IPS-18a (cell line): ENCODE results near the gene HOXC13.

ENCODE experiments used
- H3K27ac ChIP-seq: one replicate; pipeline ENCODE4 v1.5.1; 2013; ENCODE audit warnings: low read length
- H3K27me3 ChIP-seq: one replicate; pipeline ENCODE4 v1.6.1; 2013; ENCODE audit warnings: mild to moderate bottlenecking, low read length; ENCODE audit not compliant: control insufficient read depth, insufficient read depth
- H3K36me3 ChIP-seq: one replicate; pipeline ENCODE4 v1.6.1; 2013; ENCODE audit warnings: low read depth, low read length; ENCODE audit not compliant: control insufficient read depth
- H3K4me1 ChIP-seq: one replicate; pipeline ENCODE4 v1.6.1; 2013; ENCODE audit warnings: low read depth, low read length; ENCODE audit not compliant: control insufficient read depth
- H3K4me3 ChIP-seq: one replicate; pipeline ENCODE4 v1.5.1; 2013; ENCODE audit warnings: low read length
- H3K9ac ChIP-seq: one replicate; pipeline ENCODE4 v1.6.1; 2013; ENCODE audit warnings: mild to moderate bottlenecking, low read length, moderate library complexity
- H3K9me3 ChIP-seq: one replicate; pipeline ENCODE4 v1.6.1; 2013; ENCODE audit warnings: low read depth, low read length; ENCODE audit not compliant: control insufficient read depth

HOXC13 gene

DNA sequence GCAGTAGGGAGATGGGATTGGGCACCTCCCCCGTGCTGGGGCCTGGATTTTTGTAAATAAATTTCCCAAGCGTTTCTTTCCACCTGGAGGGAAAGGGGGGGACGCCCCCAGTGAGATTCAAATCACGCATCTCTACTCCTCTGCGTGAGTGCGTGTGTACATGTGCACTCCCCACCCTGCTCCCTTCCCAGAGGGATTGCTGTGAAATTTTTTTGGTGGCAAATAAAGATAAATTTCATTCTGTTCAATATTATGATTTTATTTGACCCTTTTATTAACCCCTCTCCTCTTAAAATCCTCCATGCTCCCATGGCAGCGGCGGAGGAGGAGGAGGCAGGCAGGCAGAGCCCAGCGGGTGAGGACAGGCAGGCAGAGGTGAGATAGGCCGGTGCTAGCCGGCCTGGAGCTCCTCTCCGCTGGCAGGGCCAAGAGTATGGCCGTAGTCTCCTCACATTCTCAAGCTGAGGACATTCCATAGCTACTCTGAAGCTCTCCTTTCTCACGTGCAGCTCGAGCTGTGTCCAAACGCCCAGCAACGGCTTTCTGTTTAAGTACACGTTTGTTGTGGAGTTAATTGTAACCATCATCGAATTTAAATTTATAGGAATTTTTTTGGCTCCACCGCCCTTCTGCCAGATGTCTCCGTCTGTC is 37.7 kb downstream of the HOXC13 start:
- peaks cover 7% of the 10 kb centered on the region for H3K4me1 ChIP-seq
- H3K9ac ChIP-seq = no peak overlapping the region
- peaks cover 100% of the 10 kb centered on the region for H3K27me3 ChIP-seq
- no peaks in the 10 kb centered on the region for H3K36me3 ChIP-seq
- no peak overlapping the region for H3K27ac ChIP-seq
- H3K4me3 ChIP-seq = no peak overlapping the region
- H3K9me3 ChIP-seq = no peaks in the 10 kb centered on the region

DNA sequence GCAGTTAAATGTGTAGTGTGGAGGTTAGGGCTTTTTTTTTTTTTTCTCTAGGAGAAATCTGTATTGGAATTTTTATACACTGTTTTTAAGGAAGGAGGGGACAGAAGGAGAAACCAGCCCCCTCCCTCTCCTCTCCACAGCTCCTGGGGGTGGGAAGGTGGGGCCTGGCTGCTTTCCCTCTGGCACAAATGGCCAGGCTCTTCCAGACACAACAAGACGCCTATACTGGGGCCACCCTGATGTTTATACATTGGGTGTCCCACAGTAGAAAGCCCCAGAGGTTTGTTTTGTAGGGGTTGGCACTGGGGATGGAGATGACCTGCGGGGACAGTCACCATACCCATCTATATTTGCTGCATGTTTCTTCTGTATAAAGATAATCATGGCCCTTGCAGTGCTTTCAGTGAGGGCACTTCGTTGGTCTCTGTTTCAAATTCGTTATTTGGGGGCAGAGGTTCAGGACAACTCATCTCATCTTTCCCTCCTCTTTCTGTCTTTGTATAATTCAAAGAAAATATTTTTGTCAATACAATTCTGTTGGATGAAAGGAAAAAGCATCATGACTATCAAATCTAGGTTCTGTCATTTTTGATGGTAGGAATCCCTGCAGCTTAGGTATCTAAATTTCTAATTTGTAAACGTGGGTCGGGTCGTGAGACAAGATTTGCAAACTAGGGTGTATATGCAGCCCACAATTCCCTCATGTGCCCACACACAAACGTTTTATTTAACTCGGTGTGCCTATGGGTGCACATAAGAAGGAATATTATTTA is 38.4 kb downstream of the HOXC13 start:
- Histone ChIP-seq H3K9ac (no peak overlapping the region), H3K4me3 (no peak overlapping the region), H3K9me3 (no peaks in the 10 kb centered on the region), H3K36me3 (no peaks in the 10 kb centered on the region), H3K27ac (no peak overlapping the region), H3K27me3 (peaks cover 100% of the 10 kb centered on the region), H3K4me1 (peaks cover 7% of the 10 kb centered on the region)

- no peaks in the 10 kb centered on the region for H3K9me3 ChIP-seq
- H3K9ac ChIP-seq = no peak overlapping the region
- no peaks in the 10 kb centered on the region for H3K36me3 ChIP-seq
- no peak overlapping the region for H3K27ac ChIP-seq
- H3K27me3 ChIP-seq = peaks cover 100% of the 10 kb centered on the region
- peaks cover 6% of the 10 kb centered on the region for H3K4me1 ChIP-seq
- no peak overlapping the region for H3K4me3 ChIP-seq
Observed at GRCh38 chr12:53977596-53978445, 39.2 kb downstream of the HOXC13 start.

- Histone ChIP-seq H3K9ac (no peak overlapping the region), H3K27me3 (peaks cover 100% of the 10 kb centered on the region), H3K27ac (no peak overlapping the region)
Observed at GRCh38 chr12:53978477-53979356, 40.1 kb downstream of the HOXC13 start.

GRCh38 chr12:53980104-53980801 is 41.6 kb downstream of the HOXC13 start:
- H3K9me3 ChIP-seq = no peaks in the 10 kb centered on the region
- H3K9ac ChIP-seq = no peak overlapping the region
- H3K4me3 ChIP-seq = no peak overlapping the region
- H3K4me1 ChIP-seq = peaks cover 3% of the 10 kb centered on the region
- H3K27ac ChIP-seq = no peak overlapping the region
- no peaks in the 10 kb centered on the region for H3K36me3 ChIP-seq
- H3K27me3 ChIP-seq = peaks cover 100% of the 10 kb centered on the region

More at GRCh38 chr12:53978477-53979356, 40.1 kb downstream of the HOXC13 start:
- Histone ChIP-seq H3K4me3 (no peak overlapping the region), H3K4me1 (peaks cover 3% of the 10 kb centered on the region), H3K9me3 (no peaks in the 10 kb centered on the region), H3K36me3 (no peaks in the 10 kb centered on the region)

DNA sequence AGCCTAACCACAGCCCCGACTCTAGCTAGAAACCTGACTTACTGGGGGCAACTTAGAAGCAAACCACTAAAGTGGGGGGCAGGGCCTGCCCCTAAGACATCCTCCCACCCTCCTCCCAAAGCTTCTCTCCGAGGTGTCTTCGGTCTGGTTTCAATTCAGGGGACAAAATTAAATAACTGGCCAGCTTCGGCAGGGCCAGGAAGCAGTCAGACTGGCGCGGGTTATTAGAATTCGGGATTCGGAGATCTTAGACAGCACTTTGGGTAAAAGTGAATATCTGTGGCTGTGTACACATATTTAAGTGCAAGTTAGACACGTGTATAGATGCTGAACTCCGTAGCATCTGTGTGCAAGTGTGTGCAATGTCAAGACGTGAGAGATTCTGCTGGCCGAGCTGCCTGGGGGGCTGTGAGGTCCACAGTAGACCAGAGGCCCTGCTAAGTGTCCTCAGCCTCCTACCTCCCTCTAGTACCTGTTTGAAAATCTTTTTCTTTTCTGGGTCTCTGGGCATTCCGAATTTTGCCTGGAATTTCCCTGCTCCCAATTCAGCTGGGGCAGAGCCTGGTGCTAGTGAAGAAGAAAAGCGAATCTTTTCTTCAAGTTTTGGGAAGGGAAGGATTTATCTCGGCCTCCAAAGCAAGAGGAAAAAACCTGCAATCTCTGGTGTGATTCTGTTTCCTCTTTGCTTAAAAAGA is 42.3 kb downstream of the HOXC13 start:
- no peaks in the 10 kb centered on the region for H3K9me3 ChIP-seq
- no peaks in the 10 kb centered on the region for H3K36me3 ChIP-seq
- H3K4me1 ChIP-seq = no peaks in the 10 kb centered on the region
- no peak overlapping the region for H3K9ac ChIP-seq
- no peak overlapping the region for H3K4me3 ChIP-seq
- no peak overlapping the region for H3K27ac ChIP-seq
- H3K27me3 ChIP-seq = peaks cover 100% of the 10 kb centered on the region

GRCh38 chr12:53981634-53982565 is 43.3 kb downstream of the HOXC13 start:
- Histone ChIP-seq H3K9me3 (no peaks in the 10 kb centered on the region), H3K9ac (no peak overlapping the region), H3K27ac (no peak overlapping the region), H3K27me3 (peaks cover 100% of the 10 kb centered on the region), H3K4me3 (no peak overlapping the region), H3K4me1 (no peaks in the 10 kb centered on the region), H3K36me3 (no peaks in the 10 kb centered on the region)

GRCh38 chr12:53982648-53983567 is 44.3 kb downstream of the HOXC13 start:
- H3K36me3 ChIP-seq = no peaks in the 10 kb centered on the region
- no peak overlapping the region for H3K4me3 ChIP-seq
- peaks cover 100% of the 10 kb centered on the region for H3K27me3 ChIP-seq
- H3K9ac ChIP-seq = no peak overlapping the region
- no peaks in the 10 kb centered on the region for H3K9me3 ChIP-seq
- no peak overlapping the region for H3K27ac ChIP-seq
- no peaks in the 10 kb centered on the region for H3K4me1 ChIP-seq

DNA sequence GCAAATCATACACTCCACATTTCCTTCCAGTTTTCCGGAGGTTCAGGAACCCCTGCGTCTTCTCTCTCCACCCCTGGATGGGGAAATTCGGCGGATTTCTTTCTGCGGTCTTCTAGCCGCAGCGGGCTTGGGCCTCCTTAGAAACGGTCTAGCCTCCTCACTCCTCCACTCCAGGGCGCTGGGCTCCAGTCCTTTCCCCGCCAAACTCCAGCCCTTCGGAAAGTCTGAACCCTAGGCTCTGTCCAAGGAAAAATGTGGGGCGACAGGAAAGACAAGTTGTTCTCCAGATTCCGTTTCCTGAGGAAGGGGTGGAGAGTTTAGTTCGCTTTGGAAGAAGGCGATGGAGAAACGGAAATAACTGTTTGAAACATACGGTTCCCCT is 44.9 kb downstream of the HOXC13 start:
- Histone ChIP-seq H3K9me3 (no peaks in the 10 kb centered on the region), H3K4me1 (no peaks in the 10 kb centered on the region), H3K27me3 (peaks cover 100% of the 10 kb centered on the region), H3K9ac (no peak overlapping the region), H3K27ac (no peak overlapping the region), H3K36me3 (no peaks in the 10 kb centered on the region), H3K4me3 (no peak overlapping the region)
